Measurements from ENCODE around the gene FRAT1. TPM values are rescaled to one million over a fixed set of nuclear protein-coding genes. Genes with fewer than 3 reads are reported as not detected.

The FRAT1 gene
- total RNA-seq, 2 donors from 2014 or later, result 2.1 to 6.2 TPM

GRCh38 chr10:97358349-97358748 is 39.3 kb downstream of the FRAT1 start:
- no peak for ATAC-seq
- no peak for DNase-seq
- intact Hi-C loops (cut with DNase I), result no loop called here

GRCh38 chr10:97358781-97359180 is 39.7 kb downstream of the FRAT1 start:
- no peak for ATAC-seq
- no peak for DNase-seq
- intact Hi-C loops (cut with DNase I), result no loop called here

GRCh38 chr10:97360705-97361536 is 41.9 kb downstream of the FRAT1 start:
- intact Hi-C loops (cut with DNase I), result no loop called here
- DNase-seq (no peak), ATAC-seq (no peak)

- ATAC-seq, result no peak
These were observed 42.4 kb downstream of the FRAT1 start for GRCh38 chr10:97361537-97361901.

GRCh38 chr10:97362310-97363033 is 43.4 kb downstream of the FRAT1 start:
- intact Hi-C loops (cut with DNase I), result no loop called here
- DNase-seq (no peak), ATAC-seq (no peak)

More at GRCh38 chr10:97361537-97361901, 42.4 kb downstream of the FRAT1 start:
- intact Hi-C loops (cut with DNase I), result no loop called here
- no peak for DNase-seq

- no peak for ATAC-seq
- no peak for DNase-seq
These were observed 44.0 kb downstream of the FRAT1 start for GRCh38 chr10:97363071-97363470.

GRCh38 chr10:97365761-97366351 is 46.8 kb downstream of the FRAT1 start:
- DNase-seq, result no peak
- peak; percentile 19 to 57 for ATAC-seq
- intact Hi-C loops (cut with DNase I), result no loop called here

More at GRCh38 chr10:97363071-97363470, 44.0 kb downstream of the FRAT1 start:
- intact Hi-C loops (cut with DNase I), result no loop called here

GRCh38 chr10:97366572-97366971 is 47.5 kb downstream of the FRAT1 start:
- DNase-seq (no peak), ATAC-seq (no peak)
- intact Hi-C loops (cut with DNase I), result no loop called here

GRCh38 chr10:97367126-97367649 is 48.1 kb downstream of the FRAT1 start:
- intact Hi-C loops (cut with DNase I), result no loop called here
- DNase-seq, result no peak
- ATAC-seq, result no peak

Other genes with a start within 250 kb of the FRAT1 start
- under 1 TPM; 0.24 to 0.31 TPM for gene SLIT1, start 133.3 kb upstream of the FRAT1 start, total RNA-seq
- gene ARHGAP19, start 26.6 kb upstream of the FRAT1 start, total RNA-seq, result 1 to 10 TPM; 4.4 to 7.6 TPM
- 1 to 10 TPM; 4.9 to 7.6 TPM for gene FRAT2, start 15.5 kb downstream of the FRAT1 start, total RNA-seq
- 10 to 100 TPM in 1 of 2 donors, 1 to 10 TPM in 1; 7.6 to 27.2 TPM for gene RRP12, start 82.1 kb downstream of the FRAT1 start, total RNA-seq
- gene PGAM1, start 106.9 kb downstream of the FRAT1 start, total RNA-seq, result 100 to 1,000 TPM; 258 to 344 TPM
- gene EXOSC1, start 126.7 kb downstream of the FRAT1 start, total RNA-seq, result 10 to 100 TPM; 16.6 to 18.6 TPM
- gene ZDHHC16, start 126.9 kb downstream of the FRAT1 start, total RNA-seq, result 10 to 100 TPM; 26.2 to 26.5 TPM
- 10 to 100 TPM; 31.9 to 34.0 TPM for gene MMS19, start 179.2 kb downstream of the FRAT1 start, total RNA-seq
- 10 to 100 TPM; 22.6 to 23.7 TPM for gene UBTD1, start 179.7 kb downstream of the FRAT1 start, total RNA-seq

All from left cardiac atrium (tissue), 4 donors.